Vagina (tissue), 2 donors: Measurements from ENCODE around the gene GANC. TPM values are rescaled to one million over a fixed set of nuclear protein-coding genes. Genes with fewer than 3 reads are reported as not detected.

Experiments used
- DNase-seq, 2 donors: peaks; one replicate each; pipeline ENCODE4 v3.0.0-alpha.2; 2017; ENCODE audit errors: extremely low spot score in 2 of 2
- H3K27ac ChIP-seq: fragments of 200-600 bp; sonication (generic); one replicate; pipeline ENCODE4 v1.5.1; 2019
- H3K27me3 ChIP-seq: fragments of 200-600 bp; sonication (generic); one replicate; pipeline ENCODE4 v1.5.1; 2019
- H3K36me3 ChIP-seq, 2 donors: fragments of 200-600 bp; sonication (generic); one replicate each; pipeline ENCODE4 v1.5.1; 2017 to 2019
- H3K4me1 ChIP-seq: fragments of 200-600 bp; sonication (generic); one replicate; pipeline ENCODE4 v1.5.1; 2019
- H3K4me3 ChIP-seq, 2 donors: fragments of 200-600 bp; sonication (generic); 1 replicate in 1 of 2; 2 replicates in 1 of 2; pipeline ENCODE4 v1.5.1; 2016 to 2019
- H3K9me3 ChIP-seq: fragments of 200-600 bp; sonication (generic); one replicate; pipeline ENCODE4 v1.5.1; 2019
- POLR2A ChIP-seq, 2 donors: fragments of 450-650 bp; IDR thresholded peaks; one replicate each; pipeline ENCODE4 v1.6.1; 2017; ENCODE audit warnings: antibody characterized with exemption in 2 of 2, mild to moderate bottlenecking in 2 of 2, moderate library complexity in 2 of 2
- POLR2AphosphoS5 ChIP-seq, 2 donors: sonication (generic); formaldehyde crosslinking; IDR thresholded peaks; one replicate each; pipeline ENCODE4 v1.9.0; 2017; ENCODE audit warnings: antibody characterized with exemption in 2 of 2, mild to moderate bottlenecking in 2 of 2, low read depth in 1 of 2; ENCODE audit not compliant: insufficient read depth in 1 of 2
- intact Hi-C: fragments of 100-400 bp; cut with DNase I; formaldehyde crosslinking; loops from one replicate; pipeline ENCODE4 v1.15.1; 2023
- total RNA-seq: library from RNA; depleted of rRNA; stranded (reverse); fragments of >200 nt; gene quantifications from one replicate; pipeline ENCODE4 v1.2.3, GENCODE V29; 2016
- TF ChIP-seq, protein P1 (sequence below), 3 experiments: fragments of 450-650 bp in 2 of 3; fragments of 200-600 bp in 1 of 3; sonication (generic) in 1 of 3; IDR thresholded peaks; one replicate each; pipeline ENCODE4 v1.5.1; 2017 to 2019; ENCODE audit warnings: antibody characterized with exemption in 3 of 3, mild to moderate bottlenecking in 2 of 3, moderate library complexity in 2 of 3

GANC gene
- total RNA-seq, 1 donor from 2014 or later = 23.1 TPM

DNA sequence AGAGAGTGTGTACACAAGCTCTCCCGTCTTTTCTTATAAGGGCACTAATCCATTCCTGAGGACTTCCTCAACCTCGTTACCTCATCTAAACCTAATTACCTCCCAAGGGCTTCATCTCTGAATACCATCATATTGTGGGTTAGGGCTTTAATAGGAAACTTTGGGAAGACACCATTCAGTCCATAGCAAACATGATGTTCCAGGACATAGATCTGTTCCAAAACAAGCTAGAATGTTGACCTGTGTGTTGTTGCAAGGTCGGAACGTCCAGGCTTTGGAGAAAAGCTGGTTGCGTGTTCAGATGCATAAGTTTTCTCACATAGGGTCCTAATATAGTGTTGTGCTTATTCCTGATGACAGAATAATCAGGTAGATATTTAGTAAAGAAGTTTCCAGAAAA lies 9.9 kb downstream of the GANC start:
- TF ChIP-seq POLR2AphosphoS5 (IDR thresholded peaks at IDR 0.05; ENCODE audit: insufficient read depth in 1 of 2, low read depth in 1 of 2) = no peak
- TF ChIP-seq POLR2A (IDR thresholded peaks at IDR 0.05) = no peak
- TF ChIP-seq, protein P1, sequence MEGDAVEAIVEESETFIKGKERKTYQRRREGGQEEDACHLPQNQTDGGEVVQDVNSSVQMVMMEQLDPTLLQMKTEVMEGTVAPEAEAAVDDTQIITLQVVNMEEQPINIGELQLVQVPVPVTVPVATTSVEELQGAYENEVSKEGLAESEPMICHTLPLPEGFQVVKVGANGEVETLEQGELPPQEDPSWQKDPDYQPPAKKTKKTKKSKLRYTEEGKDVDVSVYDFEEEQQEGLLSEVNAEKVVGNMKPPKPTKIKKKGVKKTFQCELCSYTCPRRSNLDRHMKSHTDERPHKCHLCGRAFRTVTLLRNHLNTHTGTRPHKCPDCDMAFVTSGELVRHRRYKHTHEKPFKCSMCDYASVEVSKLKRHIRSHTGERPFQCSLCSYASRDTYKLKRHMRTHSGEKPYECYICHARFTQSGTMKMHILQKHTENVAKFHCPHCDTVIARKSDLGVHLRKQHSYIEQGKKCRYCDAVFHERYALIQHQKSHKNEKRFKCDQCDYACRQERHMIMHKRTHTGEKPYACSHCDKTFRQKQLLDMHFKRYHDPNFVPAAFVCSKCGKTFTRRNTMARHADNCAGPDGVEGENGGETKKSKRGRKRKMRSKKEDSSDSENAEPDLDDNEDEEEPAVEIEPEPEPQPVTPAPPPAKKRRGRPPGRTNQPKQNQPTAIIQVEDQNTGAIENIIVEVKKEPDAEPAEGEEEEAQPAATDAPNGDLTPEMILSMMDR (IDR thresholded peaks at IDR 0.05) = no peak
- H3K4me1 ChIP-seq = no peaks in the 10 kb centered on the region
- H3K36me3 ChIP-seq = peaks cover 0 to 35% of the 10 kb centered on the region in 2 donors
- no peak for DNase-seq
- H3K27ac ChIP-seq = no peak overlapping the region
- H3K9me3 ChIP-seq = no peaks in the 10 kb centered on the region
- H3K4me3 ChIP-seq = no peak overlapping the region
- intact Hi-C loops = no loop called here
- no peaks in the 10 kb centered on the region for H3K27me3 ChIP-seq

GRCh38 chr15:42283671-42284070 lies 10.7 kb downstream of the GANC start:
- no peaks in the 10 kb centered on the region for H3K27me3 ChIP-seq
- no peak overlapping the region for H3K4me3 ChIP-seq
- H3K9me3 ChIP-seq = no peaks in the 10 kb centered on the region
- TF ChIP-seq, protein P1 (IDR thresholded peaks at IDR 0.05) = no peak
- no peak for TF ChIP-seq POLR2AphosphoS5 (IDR thresholded peaks at IDR 0.05; ENCODE audit: insufficient read depth in 1 of 2, low read depth in 1 of 2)
- no peak for TF ChIP-seq POLR2A (IDR thresholded peaks at IDR 0.05)
- no peak overlapping the region for H3K27ac ChIP-seq
- intact Hi-C loops = no loop called here
- H3K36me3 ChIP-seq = peaks cover 0 to 33% of the 10 kb centered on the region in 2 donors
- DNase-seq = no peak
- H3K4me1 ChIP-seq = no peaks in the 10 kb centered on the region

DNA sequence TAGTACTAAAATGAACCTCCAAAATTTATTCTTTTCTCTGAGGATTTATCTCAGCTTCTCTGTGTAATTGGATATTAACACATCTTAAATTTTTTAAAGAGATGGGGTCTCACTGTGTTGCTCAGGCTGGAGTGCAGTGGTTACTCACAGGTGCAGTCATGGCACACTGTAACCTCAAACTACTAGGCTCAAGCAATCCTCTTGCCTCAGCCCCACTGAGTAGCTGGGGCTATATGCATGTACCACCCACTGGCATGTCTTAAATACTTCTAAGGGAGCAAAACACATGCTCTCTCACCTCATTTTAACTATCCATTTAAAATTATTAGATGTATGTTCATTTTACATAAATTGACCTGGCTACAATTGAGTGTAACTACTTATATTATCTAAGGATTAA lies 11.6 kb downstream of the GANC start:
- DNase-seq = no peak
- intact Hi-C loops = no loop called here

GRCh38 chr15:42285034-42285433 lies 12.0 kb downstream of the GANC start:
- H3K27me3 ChIP-seq = no peaks in the 10 kb centered on the region
- H3K27ac ChIP-seq = no peak overlapping the region
- intact Hi-C loops = no loop called here
- H3K36me3 ChIP-seq = peaks cover 0 to 30% of the 10 kb centered on the region in 2 donors
- H3K9me3 ChIP-seq = no peaks in the 10 kb centered on the region
- DNase-seq = no peak
- no peak overlapping the region for H3K4me3 ChIP-seq
- no peaks in the 10 kb centered on the region for H3K4me1 ChIP-seq
- TF ChIP-seq POLR2A (IDR thresholded peaks at IDR 0.05) = no peak
- TF ChIP-seq POLR2AphosphoS5 (IDR thresholded peaks at IDR 0.05; ENCODE audit: insufficient read depth in 1 of 2, low read depth in 1 of 2) = no peak
- TF ChIP-seq, protein P1 (IDR thresholded peaks at IDR 0.05) = no peak

More for the DNA sequence above, 11.6 kb downstream of the GANC start:
- no peaks in the 10 kb centered on the region for H3K4me1 ChIP-seq
- TF ChIP-seq, protein P1 (IDR thresholded peaks at IDR 0.05) = no peak
- TF ChIP-seq POLR2AphosphoS5 (IDR thresholded peaks at IDR 0.05; ENCODE audit: insufficient read depth in 1 of 2, low read depth in 1 of 2) (no peak), POLR2A (IDR thresholded peaks at IDR 0.05) (no peak)
- H3K36me3 ChIP-seq = peaks cover 0 to 27% of the 10 kb centered on the region in 2 donors
- no peaks in the 10 kb centered on the region for H3K27me3 ChIP-seq
- no peak overlapping the region for H3K27ac ChIP-seq
- no peaks in the 10 kb centered on the region for H3K9me3 ChIP-seq
- no peak overlapping the region for H3K4me3 ChIP-seq

DNA sequence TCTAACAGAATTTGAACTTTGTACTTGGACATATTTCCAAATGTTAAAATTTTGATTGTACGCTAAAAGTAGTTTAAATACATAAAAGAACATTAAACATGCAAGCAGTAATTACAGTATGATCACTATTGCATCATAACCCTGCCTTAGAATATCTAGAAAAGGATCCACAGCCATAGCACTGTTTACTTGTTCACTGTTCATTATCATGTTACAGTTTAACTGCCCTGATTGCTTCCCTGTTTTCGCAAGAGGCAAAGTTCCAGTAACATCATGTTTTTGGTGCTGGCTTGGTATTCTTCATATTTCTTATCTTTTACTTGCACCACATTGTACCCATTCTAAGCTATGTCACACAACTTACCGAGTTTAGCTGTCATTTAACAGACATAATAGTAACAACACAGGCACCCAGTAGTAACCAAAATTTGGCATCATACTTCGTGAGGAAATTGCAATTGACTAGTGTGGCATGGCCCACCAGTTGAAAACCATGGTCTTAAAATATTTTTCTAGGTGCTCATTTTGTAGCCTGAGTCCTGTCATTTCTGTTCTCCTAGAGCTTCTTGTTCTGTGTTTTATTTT lies 13.5 kb downstream of the GANC start:
- TF ChIP-seq POLR2AphosphoS5 (IDR thresholded peaks at IDR 0.05; ENCODE audit: insufficient read depth in 1 of 2, low read depth in 1 of 2) = no peak
- TF ChIP-seq, protein P1 (IDR thresholded peaks at IDR 0.05) = no peak
- TF ChIP-seq POLR2A (IDR thresholded peaks at IDR 0.05) = no peak
- Histone ChIP-seq H3K9me3 (no peaks in the 10 kb centered on the region), H3K27ac (no peak overlapping the region), H3K36me3 (peaks cover 0 to 27% of the 10 kb centered on the region in 2 donors), H3K4me1 (no peaks in the 10 kb centered on the region), H3K27me3 (no peaks in the 10 kb centered on the region), H3K4me3 (no peak overlapping the region)
- no peak for DNase-seq
- intact Hi-C loops = no loop called here
